Astrocyte of the cerebellum (primary cell): ENCODE measurements around the gene CPNE5.

ENCODE experiments used
- DNase-seq: peaks from one replicate; pipeline ENCODE4 v3.0.0-alpha.2; 2011; ENCODE audit warnings: low read depth
- H3K4me3 ChIP-seq: 2 replicates; pipeline ENCODE4 v1.5.1; 2011; ENCODE audit warnings: mild to moderate bottlenecking, low read depth, low read length, moderate library complexity
- in situ Hi-C: cut with HindIII; loops from 2 replicates; pipeline ENCODE4 v1.10.0; 2017; ENCODE audit warnings: low sequenced_read_pairs
- TF ChIP-seq, protein P1 (sequence below): IDR thresholded peaks from 2 replicates; pipeline ENCODE4 v1.5.1; 2012; ENCODE audit warnings: low read length, low read depth, moderate library complexity, mild to moderate bottlenecking; ENCODE audit errors: missing control alignments

CPNE5 gene

DNA sequence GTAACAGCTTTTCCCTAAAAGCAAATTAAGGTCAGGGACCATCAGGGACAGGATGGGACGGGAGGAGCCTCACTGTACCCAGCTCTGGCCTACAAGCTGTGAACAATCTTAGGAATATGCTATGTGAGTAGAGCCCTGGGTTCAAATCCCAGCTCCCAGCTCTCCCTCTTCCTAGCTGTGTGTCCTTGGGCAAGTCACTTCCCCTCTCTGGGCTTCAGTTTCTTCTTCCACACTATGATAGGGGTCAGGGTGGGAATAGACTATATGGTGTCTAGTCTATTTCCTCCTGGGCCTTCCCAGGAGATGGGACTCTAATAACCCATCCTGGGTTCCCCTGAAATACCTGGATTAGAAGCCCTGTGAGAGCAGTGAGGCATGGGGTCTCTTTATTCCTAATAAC, 41.6 kb downstream of the CPNE5 start:
- TF ChIP-seq, protein P1, sequence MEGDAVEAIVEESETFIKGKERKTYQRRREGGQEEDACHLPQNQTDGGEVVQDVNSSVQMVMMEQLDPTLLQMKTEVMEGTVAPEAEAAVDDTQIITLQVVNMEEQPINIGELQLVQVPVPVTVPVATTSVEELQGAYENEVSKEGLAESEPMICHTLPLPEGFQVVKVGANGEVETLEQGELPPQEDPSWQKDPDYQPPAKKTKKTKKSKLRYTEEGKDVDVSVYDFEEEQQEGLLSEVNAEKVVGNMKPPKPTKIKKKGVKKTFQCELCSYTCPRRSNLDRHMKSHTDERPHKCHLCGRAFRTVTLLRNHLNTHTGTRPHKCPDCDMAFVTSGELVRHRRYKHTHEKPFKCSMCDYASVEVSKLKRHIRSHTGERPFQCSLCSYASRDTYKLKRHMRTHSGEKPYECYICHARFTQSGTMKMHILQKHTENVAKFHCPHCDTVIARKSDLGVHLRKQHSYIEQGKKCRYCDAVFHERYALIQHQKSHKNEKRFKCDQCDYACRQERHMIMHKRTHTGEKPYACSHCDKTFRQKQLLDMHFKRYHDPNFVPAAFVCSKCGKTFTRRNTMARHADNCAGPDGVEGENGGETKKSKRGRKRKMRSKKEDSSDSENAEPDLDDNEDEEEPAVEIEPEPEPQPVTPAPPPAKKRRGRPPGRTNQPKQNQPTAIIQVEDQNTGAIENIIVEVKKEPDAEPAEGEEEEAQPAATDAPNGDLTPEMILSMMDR = no peak
- in situ Hi-C loops = no loop called here
- H3K4me3 ChIP-seq = no peak overlapping the region
- DNase-seq = no peak

DNA sequence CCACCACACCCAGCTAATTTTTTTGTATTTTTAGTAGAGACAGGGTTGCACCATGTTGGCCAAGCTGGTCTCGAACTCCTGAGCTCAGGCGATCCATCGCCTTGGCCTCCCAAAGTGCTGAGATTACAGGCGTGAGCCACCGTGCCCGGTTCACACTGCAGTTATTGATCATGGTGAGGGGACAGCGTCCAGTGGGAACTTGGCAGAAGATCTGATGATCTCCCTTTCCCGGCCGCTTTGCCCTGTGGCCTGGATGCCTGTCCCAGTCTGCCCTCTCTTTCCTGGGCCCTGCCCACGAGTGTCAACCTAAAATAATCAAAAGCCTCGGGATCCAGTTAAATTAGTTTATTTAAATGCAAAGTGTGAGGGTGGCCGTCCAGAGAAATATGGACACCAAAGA, 42.2 kb downstream of the CPNE5 start:
- TF ChIP-seq, protein P1 = no peak
- in situ Hi-C loops = no loop called here
- no peak overlapping the region for H3K4me3 ChIP-seq
- DNase-seq = no peak

DNA sequence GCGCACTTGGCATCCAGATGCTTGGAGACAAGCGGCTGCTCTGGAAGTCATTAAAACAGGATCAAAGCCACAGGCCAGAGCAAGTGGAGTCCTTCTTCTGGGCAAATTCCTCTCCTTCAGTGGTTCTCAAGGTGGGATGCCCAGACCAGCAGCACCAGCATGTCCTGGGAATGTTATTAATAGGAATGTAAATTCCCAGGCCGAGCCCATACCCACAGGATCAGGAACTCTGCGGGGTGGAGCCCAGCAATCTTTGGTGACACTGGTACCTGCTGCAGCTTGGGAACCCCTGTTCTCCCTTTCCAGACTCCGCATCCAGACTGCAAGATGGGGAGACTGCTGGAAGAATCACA, 44.6 kb downstream of the CPNE5 start:
- H3K4me3 ChIP-seq = no peak overlapping the region
- TF ChIP-seq, protein P1 = no peak
- in situ Hi-C loops = no loop called here
- no peak for DNase-seq

DNA sequence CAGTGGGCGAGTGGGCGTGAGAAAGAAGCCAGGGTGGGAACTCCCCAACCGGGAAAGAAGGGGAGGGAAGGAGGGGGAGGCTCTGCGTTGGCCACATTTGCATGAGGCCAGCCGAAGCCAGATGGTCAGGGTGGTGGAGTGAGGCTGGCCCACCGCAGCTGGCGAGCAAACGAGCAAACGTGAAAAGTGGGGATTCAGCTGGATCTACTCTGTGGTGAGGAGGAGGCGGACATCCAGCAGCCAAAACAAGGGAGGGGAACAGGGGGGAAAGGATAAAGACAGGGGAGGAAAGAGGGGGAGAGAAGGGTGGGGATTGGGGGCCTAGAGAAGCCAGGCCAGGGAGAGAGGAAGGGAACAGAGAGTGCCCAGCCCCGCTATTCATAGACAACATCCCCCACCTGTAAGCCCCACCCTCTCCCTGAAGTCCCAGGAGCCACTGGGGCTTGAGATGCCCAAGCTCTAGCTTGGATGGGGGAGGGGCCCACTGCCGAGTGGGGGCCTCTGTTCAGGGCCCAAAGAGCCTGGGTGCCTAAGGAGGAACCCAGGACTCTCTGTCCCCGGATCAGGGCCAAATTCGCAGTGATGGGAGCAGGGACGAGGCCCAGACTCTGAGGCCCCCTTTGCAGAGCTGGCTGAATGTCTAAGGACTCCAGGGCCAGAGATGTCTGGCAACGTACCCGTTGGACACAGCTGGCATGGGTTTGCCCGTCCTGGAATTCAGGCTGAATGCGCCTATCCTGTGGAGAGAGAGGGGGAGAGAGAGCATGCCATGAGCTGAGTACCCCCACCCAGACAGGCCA, 45.1 kb downstream of the CPNE5 start:
- no peak overlapping the region for H3K4me3 ChIP-seq
- TF ChIP-seq, protein P1 = no peak
- in situ Hi-C loops = no loop called here
- no peak for DNase-seq

DNA sequence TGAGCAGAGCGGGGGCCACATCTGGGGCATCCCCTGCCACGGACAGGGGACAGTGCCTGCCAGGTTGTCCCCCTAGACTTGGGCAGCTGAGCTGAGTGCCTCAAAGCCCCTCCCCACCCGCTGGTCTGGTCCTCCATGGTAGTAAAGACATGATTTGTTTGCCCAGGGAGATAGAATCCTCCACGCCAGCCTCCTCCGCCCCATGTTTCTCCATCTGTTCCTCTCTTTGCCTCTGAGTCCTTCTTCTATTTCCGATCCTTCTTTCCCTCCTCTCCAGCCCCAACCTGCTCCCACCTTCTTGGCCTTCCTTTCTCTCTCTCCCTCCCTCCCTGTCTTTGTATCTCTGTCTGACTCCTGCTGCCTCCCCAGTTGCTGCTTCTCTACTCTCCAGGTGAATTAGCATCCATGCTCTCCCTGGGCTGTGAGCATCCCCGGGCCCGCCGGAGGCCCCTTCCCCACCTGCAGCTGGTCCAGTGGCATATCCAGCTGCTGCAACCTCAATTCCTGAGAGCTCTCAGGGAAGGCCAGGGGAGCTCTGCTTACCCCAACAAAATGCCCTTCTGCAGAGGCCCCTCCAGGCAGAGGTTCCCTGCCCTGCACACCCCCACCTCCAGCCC, 45.8 kb downstream of the CPNE5 start:
- in situ Hi-C loops = no loop called here
- H3K4me3 ChIP-seq = no peak overlapping the region
- TF ChIP-seq, protein P1 = no peak
- DNase-seq = no peak

DNA sequence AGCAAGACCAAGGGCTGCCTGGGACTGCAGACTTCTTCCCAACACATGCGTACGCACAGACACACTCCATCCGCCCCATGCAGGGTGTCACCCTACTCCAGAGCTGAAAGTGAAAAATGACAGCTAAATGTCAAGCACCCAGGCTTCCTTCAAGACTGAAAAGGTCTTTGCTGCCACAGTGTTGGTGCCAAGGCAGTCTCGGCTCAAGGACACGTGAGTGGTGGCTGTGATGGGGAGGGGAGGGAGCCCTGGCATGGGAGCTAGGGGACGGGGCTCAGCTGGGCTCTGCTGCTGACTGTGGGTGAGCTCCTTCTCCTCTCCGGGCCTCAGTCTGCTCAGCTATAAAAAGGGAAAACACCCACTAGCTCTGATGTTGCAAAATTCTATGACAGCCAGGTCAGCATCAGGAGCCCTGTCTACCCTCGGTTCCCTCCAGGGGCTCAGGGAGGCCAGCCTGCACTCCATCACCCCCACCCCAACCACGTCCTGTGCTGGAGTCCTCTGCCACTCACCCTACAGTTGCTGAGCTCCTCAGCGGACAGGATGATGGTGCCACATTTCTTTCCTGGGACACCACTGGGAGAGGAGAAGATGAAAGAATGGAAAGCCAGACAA, 47.6 kb downstream of the CPNE5 start:
- TF ChIP-seq, protein P1 = no peak
- DNase-seq = no peak
- no peak overlapping the region for H3K4me3 ChIP-seq
- in situ Hi-C loops = no loop called here
